Measurements from ENCODE around the gene HMX3.

DNA sequence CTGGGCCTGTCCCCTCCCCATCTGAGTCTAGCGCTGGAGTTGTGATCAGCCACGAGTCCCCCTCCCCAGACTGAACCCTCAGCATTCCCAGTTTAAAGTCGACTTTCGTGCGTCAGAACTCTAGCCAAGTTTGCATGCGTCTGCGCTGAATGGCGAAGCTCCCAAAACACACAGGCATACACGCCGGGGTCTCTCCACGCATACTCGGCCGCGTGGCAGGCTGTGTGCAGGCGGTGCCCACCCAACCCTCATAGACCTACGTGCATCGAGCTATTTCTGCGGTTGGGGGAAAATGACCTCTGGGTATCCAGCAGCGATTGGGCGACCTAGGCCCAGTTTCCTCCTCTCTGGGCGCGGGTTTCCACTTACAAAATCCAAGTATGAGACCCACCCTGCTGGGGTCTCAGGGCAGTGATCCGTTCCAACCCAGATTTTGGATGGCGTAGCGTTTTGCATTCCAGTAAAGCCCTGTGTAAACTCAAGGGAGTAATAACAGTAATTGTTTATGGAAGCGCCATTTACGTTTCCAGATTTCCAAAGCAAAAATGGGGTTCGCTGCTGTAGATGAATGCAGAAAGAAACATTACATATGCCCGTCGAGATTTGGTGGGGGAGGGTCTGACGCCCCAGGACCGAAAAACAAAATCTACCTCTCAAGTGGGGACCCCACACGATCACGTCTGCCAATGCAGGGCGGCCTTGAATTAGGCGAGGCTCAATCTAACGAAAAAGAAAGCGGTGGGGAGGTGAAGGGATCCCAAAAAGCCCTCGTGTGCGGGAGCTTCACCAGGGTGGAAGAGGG, 2.0 kb upstream of the HMX3 start:
- TF ChIP-seq CREM (IDR thresholded peaks at IDR 0.05) (no peak), CREM (CRISPR knock-in tag; IDR thresholded peaks at IDR 0.05) (no peak), ZFAT (CRISPR knock-in tag; conservative IDR thresholded peaks at IDR 0.05) (no peak), WIZ (CRISPR knock-in tag; IDR thresholded peaks at IDR 0.05) (no peak), GATAD1 (CRISPR knock-in tag; IDR thresholded peaks at IDR 0.05) (no peak)
